ENCODE data around the gene MSRB1. TPM values are rescaled to one million over a fixed set of nuclear protein-coding genes. Genes with fewer than 3 reads are reported as not detected.

MSRB1 gene
- total and polyA plus RNA-seq, 9 of the 15 experiments (the other 6 are each of a cell fraction or from before 2014, with no cell fraction given) = 5.4 to 33.7 (median 25.7) TPM

DNA sequence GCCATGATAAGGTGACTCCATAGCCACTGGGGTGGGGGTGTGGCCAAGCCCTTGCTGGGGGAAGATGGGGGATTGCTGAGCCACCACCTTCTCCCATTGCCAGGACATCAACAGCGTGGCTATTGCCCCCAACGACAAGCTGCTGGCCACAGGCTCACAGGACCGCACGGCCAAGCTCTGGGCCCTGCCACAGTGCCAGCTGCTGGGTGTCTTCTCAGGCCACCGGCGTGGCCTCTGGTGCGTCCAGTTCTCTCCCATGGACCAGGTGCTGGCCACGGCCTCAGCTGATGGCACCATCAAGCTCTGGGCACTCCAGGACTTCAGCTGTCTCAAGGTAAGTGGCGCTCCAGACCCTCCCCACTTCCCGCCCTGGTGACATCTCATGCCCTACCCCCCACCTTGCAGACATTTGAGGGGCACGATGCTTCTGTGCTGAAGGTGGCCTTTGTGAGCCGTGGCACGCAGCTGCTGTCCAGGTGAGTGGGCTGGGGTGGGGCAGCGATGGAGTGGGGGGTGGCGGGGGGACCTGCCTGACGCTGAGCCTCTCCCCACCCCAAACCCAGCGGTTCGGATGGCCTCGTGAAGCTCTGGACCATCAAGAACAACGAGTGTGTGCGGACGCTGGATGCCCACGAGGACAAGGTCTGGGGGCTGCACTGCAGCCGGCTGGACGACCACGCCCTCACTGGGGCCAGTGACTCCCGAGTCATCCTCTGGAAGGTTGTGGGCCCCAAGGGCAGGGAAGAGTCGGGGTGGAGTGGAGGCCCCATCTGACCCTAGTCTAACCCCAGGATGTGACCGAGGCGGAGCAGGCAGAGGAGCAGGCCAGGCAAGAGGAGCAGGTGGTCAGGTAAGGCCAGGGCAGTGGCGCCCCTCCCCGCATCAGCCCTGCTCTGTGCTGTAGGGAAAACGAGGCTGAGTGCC lies 34.2 kb upstream of the MSRB1 start:
- H3K9me1 ChIP-seq (ENCODE audit: control insufficient read depth, insufficient read depth, low read length) = no peaks in the 10 kb centered on the region
- in situ Hi-C loops (cut with MboI) = no loop called here
- no peak for ATAC-seq
- no peak for FAIRE-seq
- BruUV-seq (replicated peaks) = no TSS peak
- ChIA-PET CTCF (ENCODE audit: low intra/inter-chr PET ratio) (no interaction called here), POLR2A (interaction anchor here (0.6 to 2.7 kb wide), 6 partner anchors 8 to 48 kb away, joined by 3 to 30 read pairs (median 4); partner anchors contain the start of gene RPS2)
- H3K4me3 ChIP-seq = no peak overlapping the region
- H3K9ac ChIP-seq (ENCODE audit: insufficient read depth in 1 of 2, low read depth in 2 of 2, low read length in 2 of 2) = no peak overlapping the region
- no peaks in the 10 kb centered on the region for H4K20me1 ChIP-seq (replicated peaks; ENCODE audit: control insufficient read depth, insufficient read depth, low read length)
- peak in 1 of 4 experiments; percentile 25 for DNase-seq (ENCODE audit: extremely low read depth in 1 of 4, low spot score in 3 of 4)
- H3K9me3 ChIP-seq (replicated peaks; ENCODE audit: control insufficient read depth, insufficient read depth, low read depth, low read length) = no peaks in the 10 kb centered on the region
- no peaks in the 10 kb centered on the region for H3K27me3 ChIP-seq (ENCODE audit: control insufficient read depth in 2 of 2, insufficient read depth in 2 of 2, low read length in 2 of 2)
- H3K27ac ChIP-seq (ENCODE audit: extremely low read depth, low read depth, low read length) = no peak overlapping the region
- TF ChIP-seq KAT8 (IDR thresholded peaks at IDR 0.05; ENCODE audit: low read depth) = no peak
- no peak for TF ChIP-seq TAF9B (IDR thresholded peaks at IDR 0.05; ENCODE audit: partially characterized antibody)
- TF ChIP-seq HCFC1 (IDR thresholded peaks at IDR 0.05; ENCODE audit: low read depth, low read length) = no peak
- TF ChIP-seq ELF1 (tag; IDR thresholded peaks at IDR 0.05) = no peak
- TF ChIP-seq, protein P1, sequence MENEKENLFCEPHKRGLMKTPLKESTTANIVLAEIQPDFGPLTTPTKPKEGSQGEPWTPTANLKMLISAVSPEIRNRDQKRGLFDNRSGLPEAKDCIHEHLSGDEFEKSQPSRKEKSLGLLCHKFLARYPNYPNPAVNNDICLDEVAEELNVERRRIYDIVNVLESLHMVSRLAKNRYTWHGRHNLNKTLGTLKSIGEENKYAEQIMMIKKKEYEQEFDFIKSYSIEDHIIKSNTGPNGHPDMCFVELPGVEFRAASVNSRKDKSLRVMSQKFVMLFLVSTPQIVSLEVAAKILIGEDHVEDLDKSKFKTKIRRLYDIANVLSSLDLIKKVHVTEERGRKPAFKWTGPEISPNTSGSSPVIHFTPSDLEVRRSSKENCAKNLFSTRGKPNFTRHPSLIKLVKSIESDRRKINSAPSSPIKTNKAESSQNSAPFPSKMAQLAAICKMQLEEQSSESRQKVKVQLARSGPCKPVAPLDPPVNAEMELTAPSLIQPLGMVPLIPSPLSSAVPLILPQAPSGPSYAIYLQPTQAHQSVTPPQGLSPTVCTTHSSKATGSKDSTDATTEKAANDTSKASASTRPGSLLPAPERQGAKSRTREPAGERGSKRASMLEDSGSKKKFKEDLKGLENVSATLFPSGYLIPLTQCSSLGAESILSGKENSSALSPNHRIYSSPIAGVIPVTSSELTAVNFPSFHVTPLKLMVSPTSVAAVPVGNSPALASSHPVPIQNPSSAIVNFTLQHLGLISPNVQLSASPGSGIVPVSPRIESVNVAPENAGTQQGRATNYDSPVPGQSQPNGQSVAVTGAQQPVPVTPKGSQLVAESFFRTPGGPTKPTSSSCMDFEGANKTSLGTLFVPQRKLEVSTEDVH (IDR thresholded peaks at IDR 0.05; ENCODE audit: low read depth, partially characterized antibody) = no peak
- H3K4me1 ChIP-seq (replicated peaks in 1 of 2; ENCODE audit: control insufficient read depth in 2 of 2, insufficient read depth in 2 of 2, low read length in 2 of 2) = peaks cover 3 to 91% of the 10 kb centered on the region in 2 experiments; a peak in 3 of 5 replicates
- H2AFZ ChIP-seq (ENCODE audit: low read depth, low read length) = no peak overlapping the region
- H3K79me2 ChIP-seq (ENCODE audit: control insufficient read depth, insufficient read depth, low read length) = peaks cover 23% of the 10 kb centered on the region
- WGBS (ENCODE audit: insufficient coverage, low coverage, missing lambda C conversion rate) = 92% methylated on average over 22 of the region's 33 CpGs
- peaks cover 62% of the 10 kb centered on the region; the same call in 2 of the 3 replicates for H3K36me3 ChIP-seq (ENCODE audit: control insufficient read depth, insufficient read depth, low read length)
- no peak overlapping the region for H3K4me2 ChIP-seq (ENCODE audit: insufficient read depth, low read length)
- intact Hi-C loops (cut with micrococcal nuclease) = no loop called here
